GM12891 (cell line): ENCODE measurements around the gene FSD1.
A peak's percentile ranks its signal among the peaks of the same experiment; 100 is the strongest.

Experiments
- DNase-seq: peaks from one replicate; pipeline ENCODE4 v3.0.0; 2011; ENCODE audit warnings: low spot score; ENCODE audit not compliant: insufficient read length
- FAIRE-seq: peaks from 2 replicates; lab custom pipeline; 2011; peaks lifted over from hg19 to GRCh38; lab: Jason Lieb, UNC
- PAX5 ChIP-seq: IDR thresholded peaks from 2 replicates; pipeline ENCODE4 v1.6.1; 2011; ENCODE audit warnings: low read length, moderate library complexity, mild to moderate bottlenecking; ENCODE audit not compliant: insufficient read depth, severe bottlenecking
- POLR2A ChIP-seq: IDR thresholded peaks from 2 replicates; pipeline ENCODE4 v1.6.1; 2011; ENCODE audit warnings: low read depth, low read length, control low read depth
- POLR2AphosphoS5 ChIP-seq: IDR thresholded peaks from 2 replicates; pipeline ENCODE4 v1.6.1; 2011; ENCODE audit warnings: low read depth, low read length, control low read depth
- POU2F2 ChIP-seq: IDR thresholded peaks from 2 replicates; pipeline ENCODE4 v1.6.1; 2011; ENCODE audit warnings: low read depth, mild to moderate bottlenecking, control low read depth, low read length, moderate library complexity
- SPI1 ChIP-seq: IDR thresholded peaks from 2 replicates; pipeline ENCODE4 v1.6.1; 2011; ENCODE audit warnings: low read depth, low read length, control low read depth
- TAF1 ChIP-seq: IDR thresholded peaks from 2 replicates; pipeline ENCODE4 v1.6.1; 2011; ENCODE audit warnings: low read depth, low read length, control low read depth

The FSD1 gene

DNA sequence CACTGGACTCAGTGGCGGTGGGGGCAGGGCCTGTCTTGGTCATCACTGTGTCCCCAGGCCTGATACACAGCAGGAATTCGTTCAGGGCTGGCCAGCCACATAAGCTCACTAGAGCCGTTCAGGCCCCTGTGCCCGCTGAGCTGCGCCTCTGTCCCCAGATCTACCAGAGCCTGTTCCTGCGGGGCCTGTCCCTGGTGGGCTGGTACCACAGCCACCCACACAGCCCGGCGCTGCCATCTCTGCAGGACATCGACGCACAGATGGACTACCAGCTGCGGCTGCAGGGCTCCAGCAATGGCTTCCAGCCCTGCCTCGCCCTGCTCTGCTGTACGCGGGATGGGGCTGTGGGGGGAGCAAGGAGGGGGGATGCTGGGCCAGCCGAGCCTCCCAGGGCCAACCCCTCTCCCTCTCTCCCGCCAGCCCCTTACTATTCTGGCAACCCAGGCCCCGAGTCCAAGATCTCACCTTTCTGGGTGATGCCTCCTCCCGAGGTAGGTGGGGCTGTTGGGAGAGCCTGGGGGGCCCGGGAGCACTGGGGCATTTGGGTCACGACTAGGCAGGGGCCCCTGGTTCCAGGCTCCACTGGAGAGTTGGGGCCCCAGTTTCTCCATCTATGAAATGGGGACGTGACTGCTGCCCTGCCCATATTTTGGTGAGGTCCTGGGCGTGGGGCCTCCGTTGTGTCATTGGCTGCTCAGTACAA lies 52.8 kb downstream of the FSD1 start:
- DNase-seq (no peak), FAIRE-seq (no peak)
- TF ChIP-seq POU2F2 (no peak), SPI1 (no peak), TAF1 (no peak), PAX5 (no peak), POLR2AphosphoS5 (no peak), POLR2A (no peak)

- DNase-seq (no peak), FAIRE-seq (no peak)
These were observed 53.5 kb downstream of the FSD1 start for GRCh38 chr19:4357921-4358326.

DNA sequence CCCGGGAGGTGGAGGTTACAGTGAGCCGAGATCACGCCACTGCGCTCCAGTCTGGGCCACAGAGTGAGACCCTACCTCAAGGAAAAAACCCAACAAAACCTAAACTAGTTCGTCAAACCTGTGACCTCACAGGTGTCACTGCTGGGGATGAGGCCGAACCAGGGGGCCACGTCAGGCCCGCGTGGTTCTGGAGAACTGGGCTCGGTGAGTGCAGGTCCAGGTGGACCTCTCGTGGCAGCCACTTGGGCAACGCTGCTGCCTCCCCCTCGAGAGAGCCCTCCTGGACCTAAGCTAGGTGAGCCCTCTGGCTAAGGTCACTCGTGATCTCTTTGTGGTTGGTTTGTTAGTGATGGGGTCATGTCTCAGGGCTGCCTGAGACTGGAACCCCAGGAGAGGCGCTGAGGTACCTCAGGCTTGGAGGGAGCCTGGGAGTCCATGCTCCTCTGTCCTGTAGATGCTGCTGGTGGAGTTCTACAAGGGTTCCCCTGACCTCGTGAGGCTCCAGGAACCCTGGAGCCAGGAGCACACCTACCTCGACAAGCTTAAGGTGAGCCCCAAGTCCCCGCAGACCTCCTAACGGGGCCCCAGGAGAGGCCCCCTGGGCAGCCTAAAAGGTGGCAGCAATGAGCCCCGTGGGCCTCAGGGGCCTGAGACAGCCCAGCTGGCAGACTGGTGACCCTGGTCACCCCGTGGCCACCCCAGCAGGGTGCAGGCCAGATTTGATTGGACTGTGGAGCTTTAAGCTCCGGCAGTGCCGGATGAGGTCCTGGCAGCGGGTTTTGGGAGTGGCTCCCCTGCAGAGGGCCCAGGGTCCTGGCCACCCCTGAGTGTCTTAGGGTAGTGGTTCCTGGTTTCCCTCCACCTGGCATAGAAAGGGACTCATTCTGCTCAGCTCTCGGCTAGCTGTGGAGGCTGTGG lies 54.6 kb downstream of the FSD1 start:
- TF ChIP-seq POU2F2 (no peak), PAX5 (no peak), SPI1 (no peak), POLR2A (no peak; the same call in 1 of the 2 replicates), TAF1 (no peak), POLR2AphosphoS5 (no peak; the same call in 1 of the 2 replicates)
- DNase-seq (no peak), FAIRE-seq (no peak)

More at GRCh38 chr19:4357921-4358326, 53.5 kb downstream of the FSD1 start:
- TF ChIP-seq POU2F2, result 0 out of 2 replicates have a peak, but pooled peaks have one; percentile 3
- TF ChIP-seq PAX5, result no peak
- no peak for TF ChIP-seq TAF1

DNA sequence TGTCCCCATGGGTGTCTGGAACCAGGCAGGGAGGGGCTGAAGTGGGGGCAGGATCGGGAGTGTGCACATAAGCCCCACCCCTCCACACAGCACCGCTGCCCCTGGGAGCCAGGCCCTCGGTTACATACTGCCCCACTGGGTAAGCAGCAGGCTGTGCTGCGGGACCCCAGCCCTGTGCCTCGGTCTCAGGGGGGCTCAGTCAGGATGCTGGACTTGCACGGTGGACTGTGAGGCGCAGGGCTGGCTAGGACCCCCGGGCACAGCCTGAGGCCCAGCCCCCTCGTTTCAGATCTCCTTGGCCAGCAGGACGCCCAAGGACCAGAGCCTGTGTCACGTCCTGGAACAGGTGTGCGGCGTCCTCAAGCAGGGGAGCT lies 55.2 kb downstream of the FSD1 start:
- FAIRE-seq (no peak), DNase-seq (no peak)
- TF ChIP-seq PAX5 (no peak), POLR2AphosphoS5 (no peak; the same call in 1 of the 2 replicates), POU2F2 (no peak), SPI1 (no peak), TAF1 (no peak), POLR2A (no peak; the same call in 1 of the 2 replicates)

GRCh38 chr19:4360081-4360569 lies 55.7 kb downstream of the FSD1 start:
- no peak for FAIRE-seq
- TF ChIP-seq SPI1 (no peak), TAF1 (no peak), POLR2AphosphoS5 (no peak), POU2F2 (no peak), PAX5 (no peak), POLR2A (no peak)
- DNase-seq, result no peak

GRCh38 chr19:4360641-4361151 lies 56.3 kb downstream of the FSD1 start:
- DNase-seq, result no peak
- TF ChIP-seq TAF1 (no peak), PAX5 (no peak), POLR2A (no peak; the same call in 1 of the 2 replicates), POU2F2 (no peak)
- FAIRE-seq, result no peak

GRCh38 chr19:4361152-4362046 lies 57.0 kb downstream of the FSD1 start:
- DNase-seq, result no peak
- TF ChIP-seq POLR2A, result no peak; the same call in 1 of the 2 replicates
- FAIRE-seq, result no peak

GRCh38 chr19:4362101-4362828 lies 57.9 kb downstream of the FSD1 start:
- DNase-seq, result no peak
- FAIRE-seq, result no peak
- TF ChIP-seq TAF1, result no peak
- no peak for TF ChIP-seq SPI1
- no peak for TF ChIP-seq PAX5
- no peak for TF ChIP-seq POU2F2
- no peak for TF ChIP-seq POLR2A
- no peak for TF ChIP-seq POLR2AphosphoS5
